HTR-8/SVneo (cell line): ENCODE data around the gene DGCR6L.
A peak's percentile ranks its signal among the peaks of the same experiment; 100 is the strongest.
"Not testable (repeated sequence)": the region's sequence is repeated elsewhere in the genome, so short reads cannot be mapped to it uniquely, and the experiment has no call there.

Source experiments
- DNase-seq: peaks from one replicate; pipeline ENCODE4 v3.0.0; 2011; ENCODE audit warnings: low spot score, mixed read lengths; ENCODE audit not compliant: insufficient read length
- FAIRE-seq: peaks from 2 replicates; lab custom pipeline; 2011; peaks lifted over from hg19 to GRCh38; lab: Jason Lieb, UNC

The DGCR6L gene

GRCh38 chr22:20280163-20280562 is 39.7 kb downstream of the DGCR6L start:
- FAIRE-seq, DNase-seq: not testable (repeated sequence)

GRCh38 chr22:20279662-20280134 is 40.2 kb downstream of the DGCR6L start:
- DNase-seq (peak; percentile 24), FAIRE-seq (peak; percentile 79)

- FAIRE-seq, result peak; percentile 38
- DNase-seq, result not testable (repeated sequence)
Measured at GRCh38 chr22:20278726-20279490, 41.0 kb downstream of the DGCR6L start.

GRCh38 chr22:20277936-20278635 is 41.8 kb downstream of the DGCR6L start:
- FAIRE-seq, DNase-seq: not testable (repeated sequence)

GRCh38 chr22:20276468-20276867 is 43.4 kb downstream of the DGCR6L start:
- FAIRE-seq, result no peak
- DNase-seq, result no peak

GRCh38 chr22:20275836-20276235 is 44.0 kb downstream of the DGCR6L start:
- no peak for FAIRE-seq
- no peak for DNase-seq

- DNase-seq, FAIRE-seq: not testable (repeated sequence)
Measured at GRCh38 chr22:20275325-20275724, 44.5 kb downstream of the DGCR6L start.

GRCh38 chr22:20274374-20274773 is 45.5 kb downstream of the DGCR6L start:
- not testable (repeated sequence) for DNase-seq, FAIRE-seq

GRCh38 chr22:20273758-20274181 is 46.1 kb downstream of the DGCR6L start:
- DNase-seq (no peak), FAIRE-seq (no peak)

- FAIRE-seq (no peak), DNase-seq (no peak)
Measured at GRCh38 chr22:20272700-20273099, 47.2 kb downstream of the DGCR6L start.

- no peak for FAIRE-seq
- DNase-seq, result no peak
Measured at GRCh38 chr22:20272174-20272573, 47.7 kb downstream of the DGCR6L start.

GRCh38 chr22:20271114-20271994 is 48.5 kb downstream of the DGCR6L start:
- DNase-seq (no peak), FAIRE-seq (no peak)

GRCh38 chr22:20270190-20271113 is 49.4 kb downstream of the DGCR6L start:
- FAIRE-seq, result peak; percentile 28
- DNase-seq, result not testable (repeated sequence)

- FAIRE-seq, DNase-seq: not testable (repeated sequence)
Measured at GRCh38 chr22:20269673-20270072, 50.2 kb downstream of the DGCR6L start.

GRCh38 chr22:20269201-20269600 is 50.7 kb downstream of the DGCR6L start:
- not testable (repeated sequence) for DNase-seq, FAIRE-seq

- FAIRE-seq, result peak; percentile 36
- DNase-seq, result no peak
Measured at GRCh38 chr22:20268279-20269012, 51.4 kb downstream of the DGCR6L start, which contains the start of gene RTN4R. TSS of gene RTN4R (minus strand) at chr22:20268318. CDS start at chr22:20268092, 226 bp downstream.

- no peak for FAIRE-seq
- no peak for DNase-seq
Measured at GRCh38 chr22:20267441-20268278, 52.2 kb downstream of the DGCR6L start.
